Cardiac muscle cell (in vitro differentiated cells and primary cell): ENCODE measurements around the gene GOLGA8K. TPM values are rescaled to one million over a fixed set of nuclear protein-coding genes. Genes with fewer than 3 reads are reported as not detected.
"Not testable (repeated sequence)": the region's sequence is repeated elsewhere in the genome, so short reads cannot be mapped to it uniquely, and the experiment has no call there.

Experiments used
- DNase-seq, 2 donors: peaks; one replicate each; pipeline versions ENCODE4 v3.0.0 to v3.0.0-alpha.2; 2010 to 2017; ENCODE audit warnings: low read depth in 1 of 2, low spot score in 1 of 2
- H3K27ac ChIP-seq: fragments of 200-600 bp; sonication (generic); 2 replicates; pipeline ENCODE4 v1.5.1; 2016
- H3K27me3 ChIP-seq: fragments of 200-600 bp; sonication (generic); 2 replicates; pipeline ENCODE4 v1.6.0; 2016; ENCODE audit warnings: control low read depth
- H3K36me3 ChIP-seq: fragments of 200-600 bp; sonication (generic); 2 replicates; pipeline ENCODE4 v1.5.1; 2016; ENCODE audit warnings: control low read depth
- H3K4me1 ChIP-seq: fragments of 200-600 bp; sonication (generic); 2 replicates; pipeline ENCODE4 v1.8.1; 2017; ENCODE audit warnings: low read depth, mild to moderate bottlenecking, mixed run types
- H3K4me3 ChIP-seq: fragments of 200-600 bp; sonication (generic); 2 replicates; pipeline ENCODE4 v1.5.1; 2016; ENCODE audit warnings: mild to moderate bottlenecking
- H3K9me3 ChIP-seq: fragments of 200-600 bp; sonication (generic); 2 replicates; pipeline ENCODE4 v1.5.1; 2017; ENCODE audit warnings: low read depth, mild to moderate bottlenecking, control low read depth
- polyA plus RNA-seq: library from polyadenylated mRNA; unstranded; fragments of >200 nt; fragmentation: Nextera tagmentation; extraction: Ambion mirVana; gene quantifications from 2 replicates; pipeline ENCODE4 v1.2.1, GENCODE V29; 2016
- total RNA-seq: library from RNA; depleted of rRNA; stranded (reverse); fragments of >200 nt; gene quantifications from 2 replicates; pipeline ENCODE4 v1.2.3, GENCODE V29; 2016
- TF ChIP-seq, protein P1 (sequence below): IDR thresholded peaks from 2 replicates; pipeline ENCODE4 v1.5.1; 2012; ENCODE audit warnings: low read depth, mild to moderate bottlenecking, low read length

GOLGA8K gene, protein sequence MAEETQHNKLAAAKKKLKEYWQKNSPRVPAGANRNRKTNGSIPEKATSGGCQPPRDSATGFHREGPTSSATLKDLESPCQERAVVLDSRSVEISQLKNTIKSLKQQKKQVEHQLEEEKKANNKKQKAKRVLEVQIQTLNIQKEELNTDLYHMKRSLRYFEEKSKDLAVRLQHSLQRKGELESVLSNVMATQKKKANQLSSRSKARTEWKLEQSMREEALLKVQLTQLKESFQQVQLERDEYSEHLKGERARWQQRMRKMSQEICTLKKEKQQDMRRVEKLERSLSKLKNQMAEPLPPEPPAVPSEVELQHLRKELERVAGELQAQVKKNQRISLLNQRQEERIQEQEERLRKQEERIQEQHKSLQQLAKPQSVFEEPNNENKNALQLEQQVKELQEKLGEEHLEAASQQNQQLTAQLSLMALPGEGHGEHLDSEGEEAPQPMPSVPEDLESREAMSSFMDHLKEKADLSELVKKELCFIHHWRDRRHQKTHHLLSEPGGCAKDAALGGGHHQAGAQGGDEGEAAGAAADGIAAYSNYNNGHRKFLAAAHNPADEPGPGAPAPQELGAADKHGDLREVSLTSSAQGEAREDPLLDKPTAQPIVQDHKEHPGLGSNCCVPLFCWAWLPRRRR
- total RNA-seq (1.3 TPM in 1 of 2 replicates, not detected in the other), polyA plus RNA-seq (0.28 TPM in 1 of 2 replicates, not detected in the other)

DNA sequence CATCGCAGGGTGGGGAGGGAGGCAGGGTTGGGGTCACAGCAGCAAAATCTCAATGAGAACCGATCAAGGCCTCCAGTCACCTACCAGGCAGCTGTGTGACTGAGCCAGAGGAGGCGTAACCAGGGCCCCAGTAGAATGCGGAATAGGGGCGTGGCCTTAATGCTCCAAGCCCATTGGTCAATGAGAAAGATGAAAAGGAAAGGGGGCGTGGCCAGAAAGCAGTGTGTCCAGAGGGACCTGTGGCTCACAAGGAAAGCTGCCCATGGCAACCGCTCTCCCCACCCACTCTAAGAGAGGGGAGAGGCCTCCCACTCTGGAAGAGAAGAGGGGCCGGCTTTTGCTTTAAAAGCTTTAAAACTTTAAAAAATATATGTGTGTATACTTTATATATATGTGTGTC, at the start of gene GOLGA8K:
Gene GOLGA8K, minus strand, starts transcription at position 101 of the 400 bp plus-strand sequence. Its CDS starts 98 bp downstream, at position 3.
- not testable (repeated sequence) for H3K9me3 ChIP-seq, DNase-seq, H3K36me3 ChIP-seq, H3K4me1 ChIP-seq, H3K27me3 ChIP-seq, H3K27ac ChIP-seq, H3K4me3 ChIP-seq

- H3K27me3 ChIP-seq, H3K9me3 ChIP-seq, H3K27ac ChIP-seq, DNase-seq, H3K36me3 ChIP-seq, H3K4me3 ChIP-seq, H3K4me1 ChIP-seq: not testable (repeated sequence)
Measured at GRCh38 chr15:32440445-32440977, 37.4 kb upstream of the GOLGA8K start.

DNA sequence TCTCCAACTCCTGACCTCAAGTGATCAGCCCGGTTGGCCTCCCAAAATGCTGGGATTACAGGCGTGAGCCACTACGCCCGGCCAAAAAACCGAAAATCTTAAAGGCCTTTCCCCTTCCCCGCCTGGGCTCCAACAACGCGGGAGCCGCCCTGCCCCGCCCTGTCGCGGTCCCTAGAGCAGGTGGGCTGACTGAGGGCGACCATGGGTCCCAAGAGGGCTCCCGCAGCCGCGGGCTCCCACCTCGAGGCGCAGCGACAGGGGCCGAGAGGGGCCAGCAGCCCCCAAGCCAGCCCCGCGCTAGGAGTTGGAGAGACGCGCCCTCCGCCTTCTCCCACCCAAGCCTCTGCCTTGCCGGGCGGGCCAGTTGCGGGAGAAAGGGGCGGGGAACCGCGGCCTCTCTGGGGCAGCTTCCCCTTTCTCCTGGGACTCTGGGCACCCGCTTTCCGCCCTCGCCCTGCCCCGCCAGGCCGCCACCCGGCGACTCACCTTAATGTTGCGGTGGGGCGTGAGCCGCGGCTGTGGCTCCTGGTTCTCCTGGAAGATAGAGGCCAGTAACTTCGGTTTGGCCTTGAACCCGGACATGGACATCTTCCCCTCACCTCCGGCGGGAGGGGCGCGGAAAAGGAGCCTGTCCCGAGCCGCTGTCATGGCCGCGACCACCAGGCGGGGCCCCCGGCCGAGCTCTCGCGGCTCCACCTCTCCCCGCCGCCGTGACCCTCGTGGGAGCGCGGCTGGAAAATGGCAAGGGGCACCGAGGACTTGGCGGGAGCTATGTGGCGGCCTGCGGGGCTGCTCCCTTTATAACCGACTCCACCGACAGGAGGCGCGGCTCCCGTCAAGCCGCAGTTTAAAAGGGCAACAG, 31.2 kb upstream of the GOLGA8K start:
- H3K36me3 ChIP-seq, H3K4me1 ChIP-seq, H3K4me3 ChIP-seq, H3K9me3 ChIP-seq, H3K27me3 ChIP-seq, H3K27ac ChIP-seq, DNase-seq: not testable (repeated sequence)

DNA sequence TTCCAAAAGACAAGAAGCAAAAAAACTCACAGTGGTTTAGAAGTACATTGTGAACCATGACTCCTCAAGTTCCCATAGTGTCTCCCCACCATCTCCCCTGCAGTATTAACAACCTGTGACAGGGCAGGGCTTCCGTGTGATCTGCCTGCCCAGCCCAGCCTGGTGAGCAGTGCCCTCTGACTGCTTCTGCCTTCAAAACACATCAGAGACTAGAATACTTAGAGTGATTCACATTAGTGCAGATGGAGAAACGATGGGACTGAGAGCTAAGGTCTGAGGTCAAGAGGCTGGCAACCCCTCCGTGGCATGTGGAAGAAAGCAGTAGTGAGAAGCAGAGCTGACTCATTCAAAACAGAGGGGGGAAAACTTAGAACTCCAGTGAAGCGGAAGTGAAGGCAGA, 24.5 kb upstream of the GOLGA8K start:
- not testable (repeated sequence) for H3K4me3 ChIP-seq, H3K27me3 ChIP-seq, H3K36me3 ChIP-seq, H3K27ac ChIP-seq, H3K4me1 ChIP-seq, H3K9me3 ChIP-seq, DNase-seq

GRCh38 chr15:32426511-32426910, 23.4 kb upstream of the GOLGA8K start:
- not testable (repeated sequence) for DNase-seq, H3K4me3 ChIP-seq, H3K9me3 ChIP-seq, H3K36me3 ChIP-seq, H3K27me3 ChIP-seq, H3K27ac ChIP-seq, H3K4me1 ChIP-seq

DNA sequence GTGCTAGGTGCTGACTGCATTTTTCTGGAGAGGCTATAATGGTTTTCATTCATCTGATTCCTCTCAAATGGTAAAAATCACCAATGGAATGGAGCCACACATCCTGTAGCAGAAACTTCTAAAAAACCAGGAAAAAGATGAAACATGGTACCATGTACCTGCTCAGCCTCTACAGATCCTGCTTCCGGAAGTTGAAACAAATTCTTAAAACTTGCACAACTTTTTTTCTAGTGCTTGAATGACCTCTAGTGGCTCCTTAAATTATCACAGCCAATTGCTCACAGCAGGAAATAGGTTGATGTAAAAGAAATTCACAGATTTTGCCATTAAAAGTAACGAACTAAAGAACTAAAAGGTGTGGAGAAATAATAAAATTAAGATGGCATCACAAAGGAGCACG, 4.8 kb upstream of the GOLGA8K start:
- H3K9me3 ChIP-seq, H3K27ac ChIP-seq, H3K36me3 ChIP-seq, DNase-seq, H3K4me1 ChIP-seq, H3K4me3 ChIP-seq, H3K27me3 ChIP-seq: not testable (repeated sequence)
- TF ChIP-seq, protein P1, sequence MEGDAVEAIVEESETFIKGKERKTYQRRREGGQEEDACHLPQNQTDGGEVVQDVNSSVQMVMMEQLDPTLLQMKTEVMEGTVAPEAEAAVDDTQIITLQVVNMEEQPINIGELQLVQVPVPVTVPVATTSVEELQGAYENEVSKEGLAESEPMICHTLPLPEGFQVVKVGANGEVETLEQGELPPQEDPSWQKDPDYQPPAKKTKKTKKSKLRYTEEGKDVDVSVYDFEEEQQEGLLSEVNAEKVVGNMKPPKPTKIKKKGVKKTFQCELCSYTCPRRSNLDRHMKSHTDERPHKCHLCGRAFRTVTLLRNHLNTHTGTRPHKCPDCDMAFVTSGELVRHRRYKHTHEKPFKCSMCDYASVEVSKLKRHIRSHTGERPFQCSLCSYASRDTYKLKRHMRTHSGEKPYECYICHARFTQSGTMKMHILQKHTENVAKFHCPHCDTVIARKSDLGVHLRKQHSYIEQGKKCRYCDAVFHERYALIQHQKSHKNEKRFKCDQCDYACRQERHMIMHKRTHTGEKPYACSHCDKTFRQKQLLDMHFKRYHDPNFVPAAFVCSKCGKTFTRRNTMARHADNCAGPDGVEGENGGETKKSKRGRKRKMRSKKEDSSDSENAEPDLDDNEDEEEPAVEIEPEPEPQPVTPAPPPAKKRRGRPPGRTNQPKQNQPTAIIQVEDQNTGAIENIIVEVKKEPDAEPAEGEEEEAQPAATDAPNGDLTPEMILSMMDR = peak; percentile 7

DNA sequence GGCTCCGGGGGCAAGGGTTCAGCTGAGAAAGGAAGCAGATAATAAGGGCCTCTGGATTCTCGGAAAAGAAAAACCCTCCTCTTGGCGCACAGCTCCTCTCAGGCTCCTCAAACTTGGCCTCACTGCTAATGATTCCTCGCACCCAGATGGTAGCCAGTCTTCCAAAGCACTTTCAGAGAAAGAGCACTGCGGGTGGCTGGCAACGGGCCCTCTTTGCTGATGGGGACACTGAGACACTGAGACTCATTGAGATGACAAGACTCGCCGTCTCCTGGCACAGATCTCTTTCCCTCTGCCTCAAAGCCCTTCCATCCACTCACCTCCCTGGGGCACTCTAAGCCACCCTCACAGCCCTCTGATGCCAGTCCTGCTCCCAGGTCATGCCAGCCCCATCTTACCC, 6.6 kb downstream of the GOLGA8K start:
- DNase-seq, H3K9me3 ChIP-seq, H3K36me3 ChIP-seq, H3K4me1 ChIP-seq, H3K27ac ChIP-seq, H3K4me3 ChIP-seq, H3K27me3 ChIP-seq: not testable (repeated sequence)

GRCh38 chr15:32394745-32395144, 8.3 kb downstream of the GOLGA8K start:
- H3K27ac ChIP-seq, DNase-seq, H3K36me3 ChIP-seq, H3K27me3 ChIP-seq, H3K4me3 ChIP-seq, H3K4me1 ChIP-seq, H3K9me3 ChIP-seq: not testable (repeated sequence)

DNA sequence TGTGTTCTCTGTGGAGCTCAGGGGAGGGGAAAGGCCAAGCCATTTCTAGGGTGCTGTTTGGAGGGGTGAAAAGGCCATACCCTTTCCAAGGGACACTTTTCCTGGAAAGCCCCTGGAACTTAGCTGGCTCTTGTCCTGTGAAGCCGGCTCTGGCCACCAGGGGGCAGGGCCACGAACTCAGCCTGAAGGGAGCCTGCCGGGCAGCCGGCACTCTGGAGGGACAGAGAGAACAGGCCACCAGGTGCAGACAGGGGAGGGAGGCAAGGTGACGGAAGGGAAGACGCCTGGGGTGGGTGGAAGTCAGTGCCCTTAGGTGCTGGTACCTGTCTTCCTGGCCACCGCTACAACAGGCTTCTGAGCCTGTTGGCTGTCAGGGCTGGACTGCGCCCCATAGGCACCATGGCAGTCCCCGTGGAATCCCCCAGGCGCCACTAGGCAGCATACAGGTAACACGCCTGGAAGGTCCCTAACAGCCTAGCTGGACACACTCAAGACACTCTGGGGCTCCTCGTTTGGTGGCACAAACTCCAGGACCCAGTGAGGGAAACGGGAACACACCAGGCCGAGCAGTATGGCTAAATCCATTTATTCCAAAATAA, 14.9 kb downstream of the GOLGA8K start:
- not testable (repeated sequence) for H3K4me1 ChIP-seq, DNase-seq, H3K9me3 ChIP-seq, H3K4me3 ChIP-seq, H3K27ac ChIP-seq, H3K36me3 ChIP-seq, H3K27me3 ChIP-seq

- not testable (repeated sequence) for H3K4me1 ChIP-seq, H3K27me3 ChIP-seq, H3K4me3 ChIP-seq, DNase-seq, H3K27ac ChIP-seq, H3K9me3 ChIP-seq, H3K36me3 ChIP-seq
Measured at GRCh38 chr15:32385823-32386495, 17.1 kb downstream of the GOLGA8K start.

DNA sequence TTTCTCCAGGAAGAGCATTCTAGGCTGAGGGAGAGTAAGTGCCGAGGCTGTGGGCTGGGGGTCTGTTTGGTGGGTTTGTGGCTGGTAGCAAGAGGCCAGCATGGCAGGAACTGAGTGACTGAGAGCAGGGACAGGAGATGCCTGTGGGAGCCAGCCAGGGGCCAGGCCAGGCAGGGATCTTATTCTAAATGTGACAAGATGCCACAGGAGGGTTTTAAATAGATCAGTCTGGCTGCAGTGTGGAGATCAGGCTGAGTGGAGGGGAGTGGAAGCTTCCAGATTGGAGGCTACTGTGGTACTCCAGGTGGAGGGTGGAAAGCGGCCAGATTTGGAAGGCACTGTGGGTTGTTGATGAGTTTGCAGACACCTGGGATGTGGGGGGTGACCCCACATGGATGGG, 28.9 kb downstream of the GOLGA8K start:
- H3K4me1 ChIP-seq, H3K27ac ChIP-seq, H3K9me3 ChIP-seq, H3K4me3 ChIP-seq, H3K36me3 ChIP-seq, DNase-seq, H3K27me3 ChIP-seq: not testable (repeated sequence)

DNA sequence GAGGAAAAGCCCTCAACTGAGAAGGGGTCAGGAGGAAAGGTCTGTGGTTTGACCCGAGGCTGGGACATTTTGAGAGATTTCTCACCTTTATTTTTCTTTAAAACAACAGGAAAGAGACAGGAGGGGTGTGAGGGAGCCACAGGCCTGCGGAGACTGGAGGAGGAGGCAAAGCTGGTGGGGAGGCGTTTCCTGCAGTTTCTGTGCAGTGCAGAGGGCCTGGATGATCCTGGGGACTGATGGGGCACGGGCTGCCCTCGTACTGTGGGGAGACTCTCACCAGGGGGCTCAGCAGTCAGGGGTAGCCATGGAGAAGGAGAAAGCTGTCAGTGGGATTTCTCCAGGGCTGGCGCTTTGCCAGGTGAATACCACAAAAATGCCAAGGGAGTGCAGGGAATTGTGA, 29.4 kb downstream of the GOLGA8K start:
- H3K4me3 ChIP-seq, H3K9me3 ChIP-seq, H3K27me3 ChIP-seq, DNase-seq, H3K27ac ChIP-seq, H3K36me3 ChIP-seq, H3K4me1 ChIP-seq: not testable (repeated sequence)
